Measurements from ENCODE around the gene CLDN4. TPM values are rescaled to one million over a fixed set of nuclear protein-coding genes. Genes with fewer than 3 reads are reported as not detected.

CLDN4 gene, protein sequence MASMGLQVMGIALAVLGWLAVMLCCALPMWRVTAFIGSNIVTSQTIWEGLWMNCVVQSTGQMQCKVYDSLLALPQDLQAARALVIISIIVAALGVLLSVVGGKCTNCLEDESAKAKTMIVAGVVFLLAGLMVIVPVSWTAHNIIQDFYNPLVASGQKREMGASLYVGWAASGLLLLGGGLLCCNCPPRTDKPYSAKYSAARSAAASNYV
- 0.14 and 1.5 TPM in 2 replicates for total RNA-seq

DNA sequence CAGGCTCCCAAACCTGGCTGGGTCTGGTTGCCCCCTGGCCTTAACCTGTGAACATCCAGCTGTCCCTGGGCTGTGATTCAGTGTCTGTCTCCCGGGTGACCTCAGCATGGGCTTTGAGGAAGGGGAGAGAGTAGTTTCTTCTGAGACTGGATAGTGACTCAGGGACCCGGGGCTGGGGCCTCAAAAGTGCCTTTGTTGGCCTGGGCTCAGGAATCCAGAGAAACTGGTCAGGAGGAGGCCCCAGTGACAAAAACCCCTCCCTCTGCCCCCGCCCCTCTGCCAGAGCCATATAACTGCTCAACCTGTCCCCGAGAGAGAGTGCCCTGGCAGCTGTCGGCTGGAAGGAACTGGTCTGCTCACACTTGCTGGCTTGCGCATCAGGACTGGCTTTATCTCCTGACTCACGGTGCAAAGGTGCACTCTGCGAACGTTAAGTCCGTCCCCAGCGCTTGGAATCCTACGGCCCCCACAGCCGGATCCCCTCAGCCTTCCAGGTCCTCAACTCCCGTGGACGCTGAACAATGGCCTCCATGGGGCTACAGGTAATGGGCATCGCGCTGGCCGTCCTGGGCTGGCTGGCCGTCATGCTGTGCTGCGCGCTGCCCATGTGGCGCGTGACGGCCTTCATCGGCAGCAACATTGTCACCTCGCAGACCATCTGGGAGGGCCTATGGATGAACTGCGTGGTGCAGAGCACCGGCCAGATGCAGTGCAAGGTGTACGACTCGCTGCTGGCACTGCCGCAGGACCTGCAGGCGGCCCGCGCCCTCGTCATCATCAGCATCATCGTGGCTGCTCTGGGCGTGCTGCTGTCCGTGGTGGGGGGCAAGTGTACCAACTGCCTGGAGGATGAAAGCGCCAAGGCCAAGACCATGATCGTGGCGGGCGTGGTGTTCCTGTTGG, at the start of gene CLDN4:
TSS of gene CLDN4 (plus strand) at position 316 of the 903 bp plus-strand sequence. CDS start at position 522, 206 bp downstream.

DNA sequence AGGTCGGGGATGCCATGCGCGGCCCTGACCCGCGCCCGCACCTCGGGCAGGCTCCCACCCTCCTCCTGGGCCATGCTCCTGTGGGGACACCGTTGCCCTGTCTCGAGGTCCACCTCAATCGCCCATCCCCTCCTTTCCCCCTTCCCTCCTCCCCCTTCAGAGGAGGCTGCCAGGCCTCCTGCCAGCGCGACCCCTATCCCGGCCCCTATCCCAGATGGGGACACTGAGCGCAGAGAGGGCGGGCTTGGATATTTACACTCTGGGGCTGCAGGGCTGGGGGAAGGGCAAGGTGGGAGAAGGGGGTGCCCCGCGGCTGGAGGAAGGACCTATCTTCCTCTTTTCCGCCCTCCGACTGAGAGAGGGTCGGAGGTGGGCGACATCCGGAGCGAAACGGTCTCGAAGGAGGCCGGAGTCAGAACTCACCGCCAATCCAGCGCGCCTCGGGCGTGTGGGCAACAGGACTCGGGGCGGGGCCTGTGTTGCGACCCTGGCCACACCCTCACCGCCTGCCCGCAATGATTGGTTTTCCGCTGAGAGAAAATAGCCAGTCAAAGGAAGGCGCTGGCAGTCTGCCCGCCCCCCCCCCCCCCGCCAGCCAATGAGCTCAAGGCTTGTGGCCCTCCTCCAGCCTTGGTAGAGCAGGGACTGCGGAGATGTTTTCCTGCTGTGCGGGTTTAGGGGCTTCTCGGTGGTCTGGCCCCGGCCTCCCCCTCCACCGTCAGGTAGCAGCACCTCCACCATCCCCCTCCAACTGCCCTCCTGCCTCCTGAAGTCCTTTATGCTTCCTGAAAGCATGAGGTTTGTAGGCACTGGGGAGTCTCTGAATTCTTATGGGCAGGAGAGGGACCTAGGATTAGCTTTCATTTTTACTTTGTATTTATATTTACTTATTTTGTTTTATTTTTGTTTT, 11.5 kb downstream of the CLDN4 start, which contains the start of gene METTL27:
TSS of gene METTL27 (minus strand) at position 450 of the 910 bp plus-strand sequence. CDS start at position 74, 376 bp downstream.

DNA sequence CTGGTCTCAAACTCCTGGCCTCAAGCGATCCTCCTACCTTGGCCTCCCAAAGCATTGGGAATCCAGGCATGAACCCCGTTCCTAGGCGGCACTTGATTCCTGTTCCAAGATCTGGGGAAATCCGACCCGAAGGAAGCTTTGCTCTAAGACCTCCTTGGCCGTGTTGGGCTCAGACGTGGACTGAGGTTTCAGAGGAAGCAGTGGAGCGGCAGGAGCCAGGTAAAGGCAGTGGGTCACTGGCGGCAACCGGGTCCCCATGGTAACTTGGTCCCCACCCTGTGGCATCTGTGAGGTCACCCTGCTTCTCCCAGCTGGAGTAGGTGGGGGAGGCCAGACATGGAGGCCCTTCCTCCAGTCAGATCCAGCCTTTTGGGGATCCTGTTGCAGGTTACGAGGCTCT, 30.1 kb downstream of the CLDN4 start, which contains the start of gene TMEM270:
TSS of gene TMEM270 (plus strand) at position 301 of the 400 bp plus-strand sequence. CDS start at position 337, 36 bp downstream.

Other genes starting within 250 kb of the CLDN4 start
- 0.37 and 0.57 TPM in 2 replicates for gene MLXIPL, start 206.5 kb upstream of the CLDN4 start, total RNA-seq
- gene VPS37D, start 163.2 kb upstream of the CLDN4 start, total RNA-seq = 5.7 and 6.8 TPM in 2 replicates
- gene DNAJC30, start 147.5 kb upstream of the CLDN4 start, total RNA-seq = 1.8 and 2.6 TPM in 2 replicates
- 57.7 and 61.8 TPM in 2 replicates for gene BUD23, start 147.4 kb upstream of the CLDN4 start, total RNA-seq
- gene STX1A, start 111.3 kb upstream of the CLDN4 start, total RNA-seq = 10.2 and 10.7 TPM in 2 replicates
- 5.7 and 6.1 TPM in 2 replicates for gene ABHD11, start 92.2 kb upstream of the CLDN4 start, total RNA-seq
- not detected in 2 replicates for gene CLDN3, start 60.7 kb upstream of the CLDN4 start, total RNA-seq
- gene METTL27, start 11.5 kb downstream of the CLDN4 start, total RNA-seq = 2.3 and 7.4 TPM in 2 replicates
- not detected in 2 replicates for gene TMEM270, start 30.2 kb downstream of the CLDN4 start, total RNA-seq
- gene ELN, start 197.2 kb downstream of the CLDN4 start, total RNA-seq = 1.8 and 4.2 TPM in 2 replicates